Measurements from ENCODE around the gene UGGT1. TPM values are rescaled to one million over a fixed set of nuclear protein-coding genes. Genes with fewer than 3 reads are reported as not detected.
"Not testable (repeated sequence)": the region's sequence is repeated elsewhere in the genome, so short reads cannot be mapped to it uniquely, and the experiment has no call there.

The UGGT1 gene
- total RNA-seq, 4 donors from 2014 or later: 17.8 to 57.2 (median 27.2) TPM

GRCh38 chr2:128169497-128169896 lies 78.5 kb downstream of the UGGT1 start:
- no peak for DNase-seq (ENCODE audit: low spot score in 2 of 2)
- WGBS, 2 donors: 88 to 94% methylated on average over 3 of the region's 3 CpGs
- TF ChIP-seq CTCF (IDR thresholded peaks at IDR 0.05): no peak
- no peak for TF ChIP-seq POLR2A (IDR thresholded peaks at IDR 0.05)
- intact Hi-C loops (cut with DNase I; ENCODE audit: low total_unique reads): no loop called here
- no peak overlapping the region for H3K4me3 ChIP-seq (ENCODE audit: low read depth, poor library complexity, severe bottlenecking)

GRCh38 chr2:128169933-128170709 lies 79.1 kb downstream of the UGGT1 start:
- intact Hi-C loops (cut with DNase I; ENCODE audit: low total_unique reads): no loop called here
- no peak for TF ChIP-seq POLR2A (IDR thresholded peaks at IDR 0.05)
- TF ChIP-seq CTCF (IDR thresholded peaks at IDR 0.05): peak in 1 of 3 donors; percentile 26
- DNase-seq (ENCODE audit: low spot score in 2 of 2): no peak
- H3K4me3 ChIP-seq (ENCODE audit: low read depth, poor library complexity, severe bottlenecking): no peak overlapping the region
- 84 to 85% methylated on average over 4 of the region's 4 CpGs for WGBS, 2 donors

GRCh38 chr2:128170776-128171175 lies 79.8 kb downstream of the UGGT1 start:
- no peak overlapping the region for H3K4me3 ChIP-seq (ENCODE audit: low read depth, poor library complexity, severe bottlenecking)
- no peak for DNase-seq (ENCODE audit: low spot score in 2 of 2)
- 85 to 87% methylated on average over 6 of the region's 6 CpGs for WGBS, 2 donors
- TF ChIP-seq CTCF (IDR thresholded peaks at IDR 0.05) (no peak), POLR2A (IDR thresholded peaks at IDR 0.05) (no peak)
- intact Hi-C loops (cut with DNase I; ENCODE audit: low total_unique reads): no loop called here

- H3K4me3 ChIP-seq (ENCODE audit: low read depth, poor library complexity, severe bottlenecking): no peak overlapping the region
- WGBS, 2 donors: 88 to 91% methylated on average over 5 of the region's 5 CpGs
- TF ChIP-seq CTCF (IDR thresholded peaks at IDR 0.05): no peak
- no peak for TF ChIP-seq POLR2A (IDR thresholded peaks at IDR 0.05)
- no peak for DNase-seq (ENCODE audit: low spot score in 2 of 2)
- intact Hi-C loops (cut with DNase I; ENCODE audit: low total_unique reads): no loop called here
Observed at GRCh38 chr2:128172191-128172590, 81.2 kb downstream of the UGGT1 start.

GRCh38 chr2:128174067-128174466 lies 83.1 kb downstream of the UGGT1 start:
- DNase-seq (ENCODE audit: low spot score in 2 of 2); intact Hi-C loops (cut with DNase I; ENCODE audit: low total_unique reads); H3K4me3 ChIP-seq (ENCODE audit: low read depth, poor library complexity, severe bottlenecking): not testable (repeated sequence)
- WGBS, 2 donors: 88 to 89% methylated on average over 4 of the region's 4 CpGs

GRCh38 chr2:128177315-128177714 lies 86.3 kb downstream of the UGGT1 start:
- H3K4me3 ChIP-seq (ENCODE audit: low read depth, poor library complexity, severe bottlenecking): no peak overlapping the region
- intact Hi-C loops (cut with DNase I; ENCODE audit: low total_unique reads): no loop called here
- TF ChIP-seq CTCF (IDR thresholded peaks at IDR 0.05) (no peak), POLR2A (IDR thresholded peaks at IDR 0.05) (no peak)
- DNase-seq (ENCODE audit: low spot score in 2 of 2): no peak
- WGBS, 2 donors: 98% methylated on average over 3 of the region's 3 CpGs

All from lower leg skin (tissue), 4 donors.